ENCODE measurements around the gene MIDN.

MIDN gene

GRCh38 chr19:1226522-1227303 is 21.7 kb upstream of the MIDN start:
- FAIRE-seq (no peak), DNase-seq (ENCODE audit: insufficient read length, low spot score) (no peak)
- TF ChIP-seq CTCF (IDR thresholded peaks at IDR 0.05; ENCODE audit: insufficient read depth, missing control alignments), result no peak

GRCh38 chr19:1227304-1228054 is 20.9 kb upstream of the MIDN start:
- DNase-seq (ENCODE audit: insufficient read length, low spot score) (no peak), FAIRE-seq (no peak)
- TF ChIP-seq CTCF (IDR thresholded peaks at IDR 0.05; ENCODE audit: insufficient read depth, missing control alignments), result no peak

GRCh38 chr19:1228161-1228957 is 20.0 kb upstream of the MIDN start:
- no peak for FAIRE-seq
- no peak for TF ChIP-seq CTCF (IDR thresholded peaks at IDR 0.05; ENCODE audit: insufficient read depth, missing control alignments)
- no peak for DNase-seq (ENCODE audit: insufficient read length, low spot score)

GRCh38 chr19:1229056-1229923 is 19.1 kb upstream of the MIDN start:
- TF ChIP-seq CTCF (IDR thresholded peaks at IDR 0.05; ENCODE audit: insufficient read depth, missing control alignments), result no peak
- no peak for FAIRE-seq
- no peak for DNase-seq (ENCODE audit: insufficient read length, low spot score)

- FAIRE-seq (no peak), DNase-seq (ENCODE audit: insufficient read length, low spot score) (no peak)
- TF ChIP-seq CTCF (IDR thresholded peaks at IDR 0.05; ENCODE audit: insufficient read depth, missing control alignments), result no peak
Observed at GRCh38 chr19:1229924-1230782, 18.2 kb upstream of the MIDN start.

Data from D721Med (cell line).